SU-DHL-6 (cell line): ENCODE data around the gene TTC16.

Source experiments
- H2AFZ ChIP-seq: fragments of 200-600 bp; sonication (generic); 2 replicates; pipeline ENCODE4 v1.6.1; 2014; ENCODE audit warnings: low read depth, mild to moderate bottlenecking, moderate library complexity, mixed read lengths, antibody characterized with exemption, low read length; ENCODE audit not compliant: severe bottlenecking
- H3F3A ChIP-seq: fragments of 200-600 bp; shearing (Covaris generic); 2 replicates; pipeline ENCODE4 v1.6.0; 2016; ENCODE audit warnings: antibody characterized with exemption, mild to moderate bottlenecking; ENCODE audit not compliant: insufficient read depth
- H3K27ac ChIP-seq: fragments of 200-600 bp; sonication (generic); 2 replicates; pipeline ENCODE4 v1.5.1; 2016; ENCODE audit warnings: low read depth, mild to moderate bottlenecking, low read length, moderate library complexity, mixed read lengths
- H3K27me3 ChIP-seq: fragments of 200-600 bp; sonication (generic), shearing (Covaris generic); 2 replicates; pipeline ENCODE4 v1.6.0; 2014; ENCODE audit warnings: mild to moderate bottlenecking, low read length
- H3K36me3 ChIP-seq: fragments of 200-600 bp; sonication (generic); 2 replicates; pipeline ENCODE4 v1.6.1; 2014; ENCODE audit warnings: mild to moderate bottlenecking, low read length, mixed read lengths
- H3K4me2 ChIP-seq: fragments of 300-600, 200-600 bp; shearing (Covaris generic), sonication (generic); 2 replicates; pipeline ENCODE4 v1.6.0; 2014; ENCODE audit warnings: low read length, low read depth, mild to moderate bottlenecking; ENCODE audit not compliant: poor library complexity, severe bottlenecking
- H3K4me3 ChIP-seq: fragments of 200-600 bp; sonication (generic); 2 replicates; pipeline ENCODE4 v1.5.1; 2014; ENCODE audit warnings: antibody characterized with exemption, low read length, mild to moderate bottlenecking, mixed read lengths; ENCODE audit not compliant: insufficient read depth, poor library complexity, severe bottlenecking
- H3K79me2 ChIP-seq: fragments of 200-600 bp; sonication (generic); 2 replicates; pipeline ENCODE4 v1.6.1; 2014; ENCODE audit warnings: mild to moderate bottlenecking, low read length, moderate library complexity; ENCODE audit not compliant: insufficient read depth
- H3K9ac ChIP-seq: fragments of 200-600 bp; sonication (generic); 2 replicates; pipeline ENCODE4 v1.7.0; 2014; ENCODE audit warnings: mild to moderate bottlenecking, low read length
- H3K9me2 ChIP-seq: fragments of 200-600 bp; sonication (generic); replicated peaks from 2 replicates; pipeline ENCODE4 v1.6.1; 2014; ENCODE audit warnings: low read length; ENCODE audit not compliant: insufficient read depth
- H3K9me3 ChIP-seq: fragments of 200-600 bp; sonication (generic); 2 replicates; pipeline ENCODE4 v1.6.1; 2014; ENCODE audit warnings: low read length, mixed read lengths; ENCODE audit not compliant: insufficient read depth
- H4K20me1 ChIP-seq: fragments of 200-600 bp; sonication (generic); 2 replicates; pipeline ENCODE4 v1.6.1; 2014; ENCODE audit warnings: low read depth, mild to moderate bottlenecking, antibody characterized with exemption, low read length, moderate library complexity, mixed read lengths
- EZH2phosphoT487 ChIP-seq: fragments of 200-600 bp; sonication (generic), shearing (Covaris generic); conservative IDR thresholded peaks from 2 replicates; pipeline ENCODE4 v1.6.1; 2018; ENCODE audit warnings: mild to moderate bottlenecking, antibody characterized with exemption, low read length, moderate library complexity, mixed read lengths
- TF ChIP-seq, protein P1 (sequence below): fragments of 200-600 bp; sonication (generic); IDR thresholded peaks from one replicate; pipeline ENCODE4 v1.5.1; 2017; ENCODE audit warnings: antibody characterized with exemption, mild to moderate bottlenecking, low read length, moderate library complexity; ENCODE audit not compliant: insufficient read depth, poor library complexity, severe bottlenecking

The TTC16 gene

DNA sequence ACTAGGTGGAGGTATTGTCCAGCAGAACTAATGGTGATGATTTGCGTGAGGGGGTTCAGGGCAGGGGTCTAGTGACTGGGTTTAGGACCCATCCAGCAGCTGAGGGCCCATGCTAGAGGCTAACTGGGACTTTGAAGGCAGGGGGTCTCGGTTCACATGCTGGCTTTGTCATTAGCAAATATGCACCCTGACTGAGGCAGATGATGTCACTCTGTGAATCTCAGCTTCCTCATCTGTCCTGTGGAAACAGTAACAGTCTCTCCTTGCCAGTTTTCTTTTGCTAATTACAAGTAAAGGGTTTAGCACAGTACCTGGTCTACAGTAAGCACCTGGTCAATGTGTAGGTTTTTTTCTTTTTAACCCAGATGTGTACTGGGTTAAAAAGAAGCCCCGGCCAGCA lies 57.4 kb downstream of the TTC16 start:
- no peak for TF ChIP-seq EZH2phosphoT487
- TF ChIP-seq, protein P1, sequence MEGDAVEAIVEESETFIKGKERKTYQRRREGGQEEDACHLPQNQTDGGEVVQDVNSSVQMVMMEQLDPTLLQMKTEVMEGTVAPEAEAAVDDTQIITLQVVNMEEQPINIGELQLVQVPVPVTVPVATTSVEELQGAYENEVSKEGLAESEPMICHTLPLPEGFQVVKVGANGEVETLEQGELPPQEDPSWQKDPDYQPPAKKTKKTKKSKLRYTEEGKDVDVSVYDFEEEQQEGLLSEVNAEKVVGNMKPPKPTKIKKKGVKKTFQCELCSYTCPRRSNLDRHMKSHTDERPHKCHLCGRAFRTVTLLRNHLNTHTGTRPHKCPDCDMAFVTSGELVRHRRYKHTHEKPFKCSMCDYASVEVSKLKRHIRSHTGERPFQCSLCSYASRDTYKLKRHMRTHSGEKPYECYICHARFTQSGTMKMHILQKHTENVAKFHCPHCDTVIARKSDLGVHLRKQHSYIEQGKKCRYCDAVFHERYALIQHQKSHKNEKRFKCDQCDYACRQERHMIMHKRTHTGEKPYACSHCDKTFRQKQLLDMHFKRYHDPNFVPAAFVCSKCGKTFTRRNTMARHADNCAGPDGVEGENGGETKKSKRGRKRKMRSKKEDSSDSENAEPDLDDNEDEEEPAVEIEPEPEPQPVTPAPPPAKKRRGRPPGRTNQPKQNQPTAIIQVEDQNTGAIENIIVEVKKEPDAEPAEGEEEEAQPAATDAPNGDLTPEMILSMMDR: no peak
- Histone ChIP-seq H3K27ac (peak overlapping the region; percentile 22; the same call in 1 of the 2 replicates), H3F3A (peaks cover 22% of the 10 kb centered on the region), H3K9ac (no peak overlapping the region), H3K9me3 (no peaks in the 10 kb centered on the region), H3K79me2 (peaks cover 13% of the 10 kb centered on the region), H3K4me3 (no peak overlapping the region), H3K27me3 (no peaks in the 10 kb centered on the region), H4K20me1 (no peaks in the 10 kb centered on the region), H3K9me2 (no peaks in the 10 kb centered on the region), H3K36me3 (no peaks in the 10 kb centered on the region), H2AFZ (no peak overlapping the region), H3K4me2 (no peak overlapping the region)

DNA sequence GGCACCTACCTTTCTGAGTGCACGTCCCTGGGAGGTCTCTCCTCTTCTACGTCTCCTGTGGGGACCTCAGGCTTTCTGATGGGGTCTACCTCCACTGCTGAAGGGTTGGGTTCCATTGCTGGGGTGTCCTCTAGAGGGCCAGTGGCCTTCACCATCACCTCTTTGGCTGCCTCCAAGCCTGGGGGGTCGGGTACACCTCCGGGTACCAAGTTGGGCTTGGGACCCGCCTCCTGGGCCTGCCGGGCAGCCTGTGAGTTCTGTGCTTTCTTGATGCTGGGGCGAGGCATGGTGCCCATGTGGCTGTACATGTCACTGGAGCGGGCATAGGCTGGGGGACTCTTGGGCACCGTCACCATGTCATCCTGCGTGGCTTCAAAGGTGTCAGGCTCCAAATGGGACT lies 58.1 kb downstream of the TTC16 start:
- H3K27ac ChIP-seq: no peak overlapping the region; the same call in 1 of the 2 replicates
- H3K79me2 ChIP-seq: peaks cover 13% of the 10 kb centered on the region
- H4K20me1 ChIP-seq: no peaks in the 10 kb centered on the region

DNA sequence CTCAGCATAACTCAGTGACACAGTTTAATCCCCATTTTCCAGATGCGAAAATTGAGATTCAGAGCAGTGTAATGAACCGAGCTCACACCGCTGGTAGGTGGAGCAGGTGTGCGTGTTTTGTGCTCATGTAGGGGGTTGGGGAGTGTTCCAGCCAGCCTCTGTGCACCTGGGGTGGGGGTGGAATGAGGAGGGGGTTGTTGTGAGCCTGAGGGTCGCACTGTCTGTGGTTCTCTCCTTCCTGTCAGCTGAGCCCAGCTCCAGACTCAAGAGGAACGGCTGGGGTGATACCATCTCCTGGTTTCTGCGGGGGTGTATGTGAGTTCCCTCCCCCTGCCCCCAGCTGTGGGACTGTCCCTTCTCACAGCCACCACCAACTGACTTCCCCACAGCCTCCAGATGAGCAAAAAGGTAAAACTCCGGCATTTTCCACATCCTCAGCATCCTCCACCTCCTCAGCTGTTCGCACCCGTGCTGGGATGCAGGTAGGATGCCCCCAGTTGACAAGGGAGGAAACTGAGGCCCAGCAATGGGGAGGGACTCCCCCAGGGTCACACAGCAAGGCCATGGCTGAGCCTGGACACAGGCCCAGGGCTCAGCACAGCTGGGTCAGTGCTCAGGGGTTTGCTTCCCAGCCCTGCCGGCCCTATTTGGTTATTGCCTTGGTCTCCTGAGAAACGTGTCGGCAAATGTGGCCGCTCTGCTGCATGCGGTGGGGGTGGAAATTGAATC lies 60.5 kb downstream of the TTC16 start:
- TF ChIP-seq, protein P1: no peak
- no peak for TF ChIP-seq EZH2phosphoT487
- Histone ChIP-seq H3K36me3 (no peaks in the 10 kb centered on the region), H3K9me3 (no peaks in the 10 kb centered on the region), H2AFZ (no peak overlapping the region), H3K27ac (peak overlapping the region; percentile 96), H4K20me1 (no peaks in the 10 kb centered on the region), H3K4me3 (peak overlapping the region; percentile 80), H3K9me2 (no peaks in the 10 kb centered on the region), H3K4me2 (peak overlapping the region; percentile 90), H3K9ac (peak overlapping the region; percentile 89), H3K27me3 (no peaks in the 10 kb centered on the region), H3F3A (peaks cover 44% of the 10 kb centered on the region), H3K79me2 (peaks cover 13% of the 10 kb centered on the region)

More for the DNA sequence above, 58.1 kb downstream of the TTC16 start:
- peaks cover 29% of the 10 kb centered on the region for H3F3A ChIP-seq
- H3K9me2 ChIP-seq: no peaks in the 10 kb centered on the region
- no peaks in the 10 kb centered on the region for H3K27me3 ChIP-seq
- H3K36me3 ChIP-seq: no peaks in the 10 kb centered on the region
- H3K4me2 ChIP-seq: no peak overlapping the region
- no peak overlapping the region for H3K4me3 ChIP-seq
- H3K9ac ChIP-seq: no peak overlapping the region
- TF ChIP-seq, protein P1: no peak
- TF ChIP-seq EZH2phosphoT487: no peak
- H3K9me3 ChIP-seq: no peaks in the 10 kb centered on the region
- no peak overlapping the region for H2AFZ ChIP-seq
